Body of pancreas (tissue), 4 donors: ENCODE data around the gene NAB1.

ENCODE experiments used
- POLR2A ChIP-seq, 3 donors: fragments of 450-650 bp; IDR thresholded peaks; one replicate each; pipeline ENCODE4 v1.6.1; 2016; ENCODE audit warnings: antibody characterized with exemption in 3 of 3, mild to moderate bottlenecking in 2 of 3
- TF ChIP-seq, protein P1 (sequence below), 7 experiments: fragments of 450-650 bp in 4 of 7; fragments of 200-600 bp in 3 of 7; sonication (generic) in 3 of 7; IDR thresholded peaks; one replicate each; pipeline ENCODE4 v1.5.1; 2016 to 2019; ENCODE audit warnings: antibody characterized with exemption in 7 of 7

- no peak for TF ChIP-seq POLR2A (IDR thresholded peaks at IDR 0.05)
- TF ChIP-seq, protein P1, sequence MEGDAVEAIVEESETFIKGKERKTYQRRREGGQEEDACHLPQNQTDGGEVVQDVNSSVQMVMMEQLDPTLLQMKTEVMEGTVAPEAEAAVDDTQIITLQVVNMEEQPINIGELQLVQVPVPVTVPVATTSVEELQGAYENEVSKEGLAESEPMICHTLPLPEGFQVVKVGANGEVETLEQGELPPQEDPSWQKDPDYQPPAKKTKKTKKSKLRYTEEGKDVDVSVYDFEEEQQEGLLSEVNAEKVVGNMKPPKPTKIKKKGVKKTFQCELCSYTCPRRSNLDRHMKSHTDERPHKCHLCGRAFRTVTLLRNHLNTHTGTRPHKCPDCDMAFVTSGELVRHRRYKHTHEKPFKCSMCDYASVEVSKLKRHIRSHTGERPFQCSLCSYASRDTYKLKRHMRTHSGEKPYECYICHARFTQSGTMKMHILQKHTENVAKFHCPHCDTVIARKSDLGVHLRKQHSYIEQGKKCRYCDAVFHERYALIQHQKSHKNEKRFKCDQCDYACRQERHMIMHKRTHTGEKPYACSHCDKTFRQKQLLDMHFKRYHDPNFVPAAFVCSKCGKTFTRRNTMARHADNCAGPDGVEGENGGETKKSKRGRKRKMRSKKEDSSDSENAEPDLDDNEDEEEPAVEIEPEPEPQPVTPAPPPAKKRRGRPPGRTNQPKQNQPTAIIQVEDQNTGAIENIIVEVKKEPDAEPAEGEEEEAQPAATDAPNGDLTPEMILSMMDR (IDR thresholded peaks at IDR 0.05), result no peak
Measured at GRCh38 chr2:190663839-190664238, 15.0 kb downstream of the NAB1 start.
